HepG2 (cell line): ENCODE results near the gene NEMF. TPM values are rescaled to one million over a fixed set of nuclear protein-coding genes. Genes with fewer than 3 reads are reported as not detected.

ENCODE experiments used
- AGO1 ChIP-seq: fragments of 200-400 bp; formaldehyde crosslinking; IDR thresholded peaks from 2 replicates; pipeline ENCODE4 v1.6.1; 2017; ENCODE audit warnings: mild to moderate bottlenecking, low read depth, low read length, moderate library complexity; ENCODE audit not compliant: poor library complexity, severe bottlenecking
- ARID2 ChIP-seq: sonication (generic); formaldehyde crosslinking; IDR thresholded peaks from 2 replicates; pipeline ENCODE4 v1.8.1; 2022; ENCODE audit warnings: mild to moderate bottlenecking, missing genetic modification reagents, borderline replicate concordance
- CTCF ChIP-seq: sonication (generic); formaldehyde crosslinking; IDR thresholded peaks from 2 replicates; pipeline ENCODE4 v1.5.0; 2020; ENCODE audit warnings: mild to moderate bottlenecking, missing genetic modification reagents, moderate library complexity
- DMTF1 ChIP-seq: sonication (generic); formaldehyde crosslinking; IDR thresholded peaks from 2 replicates; pipeline ENCODE4 v1.4.0; 2020; ENCODE audit warnings: mild to moderate bottlenecking, missing genetic modification reagents
- ETV6 ChIP-seq: sonication (generic); formaldehyde crosslinking; conservative IDR thresholded peaks from 2 replicates; pipeline ENCODE4 v1.4.0; 2020; ENCODE audit warnings: missing genetic modification reagents
- FOSL2 ChIP-seq: sonication (generic); formaldehyde crosslinking; IDR thresholded peaks from 2 replicates; pipeline ENCODE4 v1.4.0; 2020; ENCODE audit warnings: missing genetic modification reagents
- HMGA1 ChIP-seq: sonication (generic); formaldehyde crosslinking; conservative IDR thresholded peaks from 2 replicates; pipeline ENCODE4 v1.4.0; 2020; ENCODE audit warnings: missing genetic modification reagents
- HNF4A ChIP-seq: sonication (generic); formaldehyde crosslinking; IDR thresholded peaks from 2 replicates; pipeline ENCODE4 v1.4.0; 2020; ENCODE audit warnings: missing genetic modification reagents
- KLF12 ChIP-seq: sonication (generic); formaldehyde crosslinking; IDR thresholded peaks from 2 replicates; pipeline ENCODE4 v1.4.0; 2020; ENCODE audit warnings: missing genetic modification reagents, borderline replicate concordance
- NCOA5 ChIP-seq: sonication (generic); formaldehyde crosslinking; IDR thresholded peaks from 2 replicates; pipeline ENCODE4 v1.4.0; 2020; ENCODE audit warnings: missing genetic modification reagents
- RNF219 ChIP-seq: sonication (generic); formaldehyde crosslinking; IDR thresholded peaks from 2 replicates; pipeline ENCODE4 v1.5.0; 2020; ENCODE audit warnings: mild to moderate bottlenecking, missing genetic modification reagents
- SOX5 ChIP-seq: IDR thresholded peaks from 2 replicates; pipeline ENCODE4 v1.6.1; 2016; ENCODE audit warnings: borderline replicate concordance
- TGIF2 ChIP-seq: IDR thresholded peaks from 2 replicates; pipeline ENCODE4 v1.6.1; 2016; ENCODE audit warnings: control low read depth, missing compliant biosample characterization
- TOE1 ChIP-seq: sonication (generic); formaldehyde crosslinking; IDR thresholded peaks from 2 replicates; pipeline ENCODE4 v1.4.0; 2020; ENCODE audit warnings: mild to moderate bottlenecking, missing genetic modification reagents
- ZBTB10 ChIP-seq: sonication (generic); formaldehyde crosslinking; IDR thresholded peaks from 2 replicates; pipeline ENCODE4 v1.4.0; 2020; ENCODE audit warnings: missing genetic modification reagents, borderline replicate concordance
- ZBTB42 ChIP-seq: sonication (generic); formaldehyde crosslinking; IDR thresholded peaks from 2 replicates; pipeline ENCODE4 v1.5.0; 2020; ENCODE audit warnings: mild to moderate bottlenecking, missing genetic modification reagents
- ZBTB8A ChIP-seq: sonication (generic); formaldehyde crosslinking; IDR thresholded peaks from 2 replicates; pipeline ENCODE4 v1.4.0; 2020; ENCODE audit warnings: mild to moderate bottlenecking, low read depth, missing genetic modification reagents, borderline replicate concordance
- ZMAT3 ChIP-seq: sonication (generic); formaldehyde crosslinking; conservative IDR thresholded peaks from 2 replicates; pipeline ENCODE4 v1.7.0; 2021; ENCODE audit warnings: missing genetic modification reagents
- ZNF205 ChIP-seq: IDR thresholded peaks from 2 replicates; pipeline ENCODE4 v1.6.1; 2018; ENCODE audit warnings: missing biosample characterization, missing genetic modification reagents
- ZNF737 ChIP-seq: sonication (generic); formaldehyde crosslinking; IDR thresholded peaks from 2 replicates; pipeline ENCODE4 v1.5.0; 2020; ENCODE audit warnings: missing genetic modification reagents, mild to moderate bottlenecking, borderline replicate concordance
- ZNF772 ChIP-seq: sonication (generic); formaldehyde crosslinking; IDR thresholded peaks from 2 replicates; pipeline ENCODE4 v1.5.0; 2020; ENCODE audit warnings: mild to moderate bottlenecking, missing genetic modification reagents
- polyA plus RNA-seq, 8 experiments: library from polyadenylated mRNA; depleted of rRNA in 3 of 8; stranded (reverse) in 7 of 8; unstranded in 1 of 8; fragments of >200 nt; fragmentation: Illumina TruSeq in 4 of 8; extraction: Trizol in 4 of 8; gene quantifications; 2 replicates each; pipeline versions ENCODE4 v1.2.1 to v1.2.3, GENCODE V29; 2011 to 2016; ENCODE audit warnings: low read depth in 4 of 8, missing spikeins in 1 of 8, mixed read lengths in 1 of 8; ENCODE audit not compliant: insufficient read depth in 1 of 8
- total RNA-seq, 5 experiments: library from RNA; depleted of rRNA; stranded (reverse); fragments of >200 nt; fragmentation: Illumina TruSeq; extraction: Trizol; gene quantifications; 2 replicates each; pipeline ENCODE4 v1.2.3, GENCODE V29; 2016; ENCODE audit warnings: low read depth in 1 of 5

NEMF gene
- total and polyA plus RNA-seq, 2 of the 13 experiments (the other 11 are each of a cell fraction or from before 2014, with no cell fraction given): 21.3 to 57.9 TPM

GRCh38 chr14:49768301-49769121 is 84.1 kb downstream of the NEMF start (continued):
- TF ChIP-seq ZBTB10 (CRISPR knock-in tag) (peak; percentile 97), CTCF (CRISPR knock-in tag) (peak; percentile 14; the same call in 1 of the 2 replicates), ZNF772 (CRISPR knock-in tag) (no peak), DMTF1 (CRISPR knock-in tag) (0 out of 2 replicates have a peak, but pooled peaks have one; percentile 32), ZBTB42 (CRISPR knock-in tag) (peak; percentile 38; the same call in 1 of the 2 replicates), FOSL2 (CRISPR knock-in tag) (peak; percentile 15; the same call in 1 of the 2 replicates), RNF219 (CRISPR knock-in tag) (no peak), KLF12 (CRISPR knock-in tag) (no peak), NCOA5 (no peak), ETV6 (CRISPR knock-in tag) (no peak), TOE1 (no peak), HNF4A (CRISPR knock-in tag) (peak; percentile 10; the same call in 1 of the 2 replicates), HMGA1 (CRISPR knock-in tag) (no peak), ZMAT3 (peak; percentile 44; the same call in 1 of the 2 replicates), ARID2 (CRISPR knock-in tag) (no peak), TGIF2 (peak; percentile 76; the same call in 1 of the 2 replicates), AGO1 (no peak), ZNF737 (CRISPR knock-in tag) (no peak), ZNF205 (CRISPR knock-in tag) (no peak), SOX5 (CRISPR knock-in tag) (no peak; the same call in 1 of the 2 replicates), ZBTB8A (no peak)
